Sigmoid colon (tissue), 7 donors: Measurements from ENCODE around the gene EIF4G3. TPM values are rescaled to one million over a fixed set of nuclear protein-coding genes. Genes with fewer than 3 reads are reported as not detected.

ENCODE experiments used
- DNase-seq: peaks from one replicate; pipeline ENCODE4 v3.0.0-alpha.2; 2019
- H3K27ac ChIP-seq, 4 donors: fragments of 200-600 bp; sonication (generic); one replicate each; pipeline ENCODE4 v1.5.1; 2016 to 2019; ENCODE audit warnings: mild to moderate bottlenecking in 1 of 4
- H3K27me3 ChIP-seq, 3 donors: fragments of 200-600 bp; sonication (generic); one replicate each; pipeline ENCODE4 v1.5.1; 2019; ENCODE audit warnings: mild to moderate bottlenecking in 1 of 3
- H3K36me3 ChIP-seq, 4 donors: fragments of 200-600 bp; sonication (generic); one replicate each; pipeline ENCODE4 v1.5.1; 2016 to 2019
- H3K4me1 ChIP-seq, 4 donors: fragments of 200-600 bp; sonication (generic); one replicate each; pipeline ENCODE4 v1.5.1; 2017 to 2019
- H3K4me3 ChIP-seq, 4 donors: fragments of 200-600 bp; sonication (generic); one replicate each; pipeline ENCODE4 v1.5.1; 2017 to 2019; ENCODE audit warnings: mild to moderate bottlenecking in 2 of 4, moderate library complexity in 1 of 4
- H3K9me3 ChIP-seq, 4 donors: fragments of 200-600 bp in 3 of 4; sonication (generic) in 3 of 4; one replicate each; pipeline versions ENCODE4 v1.5.1 to v1.6.1; 2013 to 2019
- EP300 ChIP-seq, 4 donors: sonication (generic); formaldehyde crosslinking; IDR thresholded peaks; one replicate each; pipeline ENCODE4 v1.6.1; 2017; ENCODE audit warnings: antibody characterized with exemption in 4 of 4
- POLR2A ChIP-seq, 2 donors: fragments of 450-650 bp; IDR thresholded peaks; one replicate each; pipeline ENCODE4 v1.6.1; 2016; ENCODE audit warnings: antibody characterized with exemption in 2 of 2, mild to moderate bottlenecking in 2 of 2, moderate library complexity in 2 of 2
- POLR2AphosphoS5 ChIP-seq, 4 donors: sonication (generic); formaldehyde crosslinking; IDR thresholded peaks; one replicate each; pipeline ENCODE4 v1.6.1; 2017; ENCODE audit warnings: antibody characterized with exemption in 4 of 4
- WGBS, 2 donors: extraction: QIAGEN DNeasy Blood & Tissue Kit; methylation state at CpG; one replicate each; pipeline ENCODE4 v1.1.7; 2013; 5-methylcytosine and 5-hydroxymethylcytosine counted together
- intact Hi-C: fragments of 100-400 bp; cut with DNase I; formaldehyde crosslinking; loops from one replicate; pipeline ENCODE4 v1.15.1; 2023
- polyA plus RNA-seq, 3 donors: library from polyadenylated mRNA; stranded (reverse); fragments of 200-250 nt; gene quantifications; one replicate each; pipeline ENCODE4 v1.2.3, GENCODE V29; 2013
- total RNA-seq, 4 donors: library from RNA; depleted of rRNA; stranded (reverse); fragments of >200 nt; gene quantifications; one replicate each; pipeline ENCODE4 v1.1.0, GENCODE V29; 2016
- TF ChIP-seq, protein P1 (sequence below), 4 experiments: fragments of 450-650 bp in 3 of 4; fragments of 200-600 bp in 1 of 4; IDR thresholded peaks; one replicate each; pipeline ENCODE4 v1.5.1; 2016 to 2019; ENCODE audit warnings: antibody characterized with exemption in 4 of 4, mild to moderate bottlenecking in 3 of 4, moderate library complexity in 2 of 4
- donor health status: healthy with polysubstance abuse.
- donor health status: Bipolar disorder and iron deficiency.
- donor health status: healthy.

EIF4G3 gene
- total and polyA plus RNA-seq, 7 donors, result 13.4 to 65.9 (median 33.5) TPM

DNA sequence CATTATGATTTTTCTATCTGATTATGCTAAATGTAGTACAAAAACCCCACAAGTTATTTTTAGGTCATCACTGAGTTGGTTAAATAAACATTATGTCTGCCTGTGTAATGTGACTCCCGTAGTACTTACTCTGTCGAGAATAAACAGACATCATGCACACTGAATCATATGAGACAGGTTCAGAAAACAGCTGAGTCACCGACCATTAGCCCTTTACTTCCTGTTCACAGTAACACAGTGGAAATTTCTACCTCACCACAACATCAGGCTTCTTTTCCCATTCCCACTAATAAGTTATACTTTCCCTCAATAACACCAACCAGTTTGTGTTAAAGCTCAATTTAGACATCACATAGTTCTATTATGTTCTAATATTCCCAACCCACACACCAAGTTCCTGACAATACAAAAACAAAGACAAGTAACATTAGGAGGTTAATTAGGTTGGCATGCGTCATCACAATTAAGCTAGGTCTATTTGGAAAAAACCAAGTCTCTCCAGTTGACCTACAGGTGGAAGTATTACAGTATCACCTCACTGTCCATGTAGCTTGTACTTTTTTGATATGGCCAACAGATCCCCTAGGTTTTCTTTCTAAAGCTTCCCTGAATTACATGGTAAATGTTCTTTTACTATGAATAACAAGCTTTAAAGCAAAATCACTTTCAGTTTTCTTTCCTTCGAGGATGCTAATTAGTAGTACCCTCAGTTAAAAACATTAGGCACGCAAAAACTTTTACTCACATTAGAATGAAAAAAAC lies 154.2 kb downstream of the EIF4G3 start:
- Histone ChIP-seq H3K27me3 (no peaks in the 10 kb centered on the region), H3K36me3 (no peaks in the 10 kb centered on the region), H3K4me3 (peak overlapping the region in 3 of 4 donors; percentile 6 to 22 (median 16)), H3K4me1 (peaks cover 0 to 47% (median 37%) of the 10 kb centered on the region in 4 donors), H3K9me3 (no peaks in the 10 kb centered on the region), H3K27ac (peak overlapping the region; percentile 81 to 91 (median 86))
- peak; percentile 84 for DNase-seq
- TF ChIP-seq POLR2A (IDR thresholded peaks at IDR 0.05), result no peak
- TF ChIP-seq POLR2AphosphoS5 (IDR thresholded peaks at IDR 0.05), result peak; percentile 90 to 97 (median 94)
- TF ChIP-seq, protein P1, sequence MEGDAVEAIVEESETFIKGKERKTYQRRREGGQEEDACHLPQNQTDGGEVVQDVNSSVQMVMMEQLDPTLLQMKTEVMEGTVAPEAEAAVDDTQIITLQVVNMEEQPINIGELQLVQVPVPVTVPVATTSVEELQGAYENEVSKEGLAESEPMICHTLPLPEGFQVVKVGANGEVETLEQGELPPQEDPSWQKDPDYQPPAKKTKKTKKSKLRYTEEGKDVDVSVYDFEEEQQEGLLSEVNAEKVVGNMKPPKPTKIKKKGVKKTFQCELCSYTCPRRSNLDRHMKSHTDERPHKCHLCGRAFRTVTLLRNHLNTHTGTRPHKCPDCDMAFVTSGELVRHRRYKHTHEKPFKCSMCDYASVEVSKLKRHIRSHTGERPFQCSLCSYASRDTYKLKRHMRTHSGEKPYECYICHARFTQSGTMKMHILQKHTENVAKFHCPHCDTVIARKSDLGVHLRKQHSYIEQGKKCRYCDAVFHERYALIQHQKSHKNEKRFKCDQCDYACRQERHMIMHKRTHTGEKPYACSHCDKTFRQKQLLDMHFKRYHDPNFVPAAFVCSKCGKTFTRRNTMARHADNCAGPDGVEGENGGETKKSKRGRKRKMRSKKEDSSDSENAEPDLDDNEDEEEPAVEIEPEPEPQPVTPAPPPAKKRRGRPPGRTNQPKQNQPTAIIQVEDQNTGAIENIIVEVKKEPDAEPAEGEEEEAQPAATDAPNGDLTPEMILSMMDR (IDR thresholded peaks at IDR 0.05), result no peak
- peak; percentile 85 to 92 (median 91) for TF ChIP-seq EP300 (IDR thresholded peaks at IDR 0.05)
- intact Hi-C loops, result loop anchor here (10.0 kb wide), 2 partner anchors 152 to 322 kb away; partner anchors contain the start of gene EIF4G3
- 20 to 34% methylated on average over 6 of the region's 6 CpGs for WGBS, 2 donors

DNA sequence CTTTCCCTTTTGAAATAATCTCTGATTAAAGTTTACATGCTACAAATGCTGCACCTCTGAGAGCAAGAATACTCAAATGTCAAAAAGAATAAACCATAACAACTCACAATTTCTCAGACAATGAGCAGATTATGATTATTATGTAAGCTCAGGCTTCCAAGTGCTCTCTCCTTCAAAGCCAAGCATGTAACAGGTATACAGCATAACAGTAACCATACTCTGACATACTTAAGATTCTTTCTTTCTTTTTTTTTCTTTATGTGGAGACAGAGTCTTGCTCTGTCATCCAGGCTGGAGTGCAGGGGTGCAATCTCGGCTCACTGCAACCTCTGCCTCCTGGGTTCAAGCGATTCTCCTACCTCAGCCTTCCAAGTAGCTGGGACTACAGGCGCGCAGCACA lies 155.4 kb downstream of the EIF4G3 start:
- intact Hi-C loops, result loop anchor here (10.0 kb wide), 2 partner anchors 153 to 323 kb away; partner anchors contain the start of gene EIF4G3
- peak overlapping the region; percentile 81 to 91 (median 86) for H3K27ac ChIP-seq

DNA sequence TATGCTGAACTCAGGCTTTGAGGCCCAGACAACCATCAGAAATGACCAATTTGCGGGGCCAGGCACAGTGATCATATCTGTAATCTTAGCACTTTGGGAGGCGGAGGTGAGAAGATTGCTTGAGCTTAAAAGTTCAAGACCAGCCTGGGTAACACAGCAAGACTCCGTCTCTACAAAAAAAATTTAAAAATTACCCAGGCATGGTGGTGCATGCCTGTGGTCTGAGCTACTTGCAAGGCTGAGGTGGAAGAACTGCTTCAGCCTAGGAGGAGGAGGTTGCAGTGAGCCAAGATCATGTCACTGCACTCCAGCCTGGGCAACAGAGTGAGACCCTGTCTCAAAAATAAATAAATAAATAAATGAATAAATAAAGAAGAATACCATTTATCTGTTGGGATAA lies 156.5 kb downstream of the EIF4G3 start:
- H3K9me3 ChIP-seq, result no peaks in the 10 kb centered on the region
- H3K27ac ChIP-seq, result peak overlapping the region in 1 of 4 donors; percentile 90
- WGBS, 2 donors, result 95 to 98% methylated on average over 3 of the region's 3 CpGs
- H3K27me3 ChIP-seq, result no peaks in the 10 kb centered on the region
- no peaks in the 10 kb centered on the region for H3K36me3 ChIP-seq
- intact Hi-C loops, result loop anchor here (10.0 kb wide), 2 partner anchors 155 to 325 kb away; partner anchors contain the start of gene EIF4G3
- no peak overlapping the region for H3K4me3 ChIP-seq
- H3K4me1 ChIP-seq, result peaks cover 0 to 44% (median 35%) of the 10 kb centered on the region in 4 donors
- no peak for DNase-seq
- no peak for TF ChIP-seq EP300 (IDR thresholded peaks at IDR 0.05)
- no peak for TF ChIP-seq POLR2AphosphoS5 (IDR thresholded peaks at IDR 0.05)
- TF ChIP-seq POLR2A (IDR thresholded peaks at IDR 0.05), result no peak
- TF ChIP-seq, protein P1 (IDR thresholded peaks at IDR 0.05), result no peak

More for the DNA sequence above, 155.4 kb downstream of the EIF4G3 start:
- no peak for DNase-seq
- no peaks in the 10 kb centered on the region for H3K36me3 ChIP-seq
- no peak overlapping the region for H3K4me3 ChIP-seq
- no peaks in the 10 kb centered on the region for H3K9me3 ChIP-seq
- TF ChIP-seq POLR2AphosphoS5 (IDR thresholded peaks at IDR 0.05), result peak in 1 of 4 donors; percentile 7
- TF ChIP-seq, protein P1 (IDR thresholded peaks at IDR 0.05), result no peak
- H3K4me1 ChIP-seq, result peaks cover 0 to 47% (median 37%) of the 10 kb centered on the region in 4 donors
- H3K27me3 ChIP-seq, result no peaks in the 10 kb centered on the region
- 93 to 96% methylated on average over 4 of the region's 4 CpGs for WGBS, 2 donors

DNA sequence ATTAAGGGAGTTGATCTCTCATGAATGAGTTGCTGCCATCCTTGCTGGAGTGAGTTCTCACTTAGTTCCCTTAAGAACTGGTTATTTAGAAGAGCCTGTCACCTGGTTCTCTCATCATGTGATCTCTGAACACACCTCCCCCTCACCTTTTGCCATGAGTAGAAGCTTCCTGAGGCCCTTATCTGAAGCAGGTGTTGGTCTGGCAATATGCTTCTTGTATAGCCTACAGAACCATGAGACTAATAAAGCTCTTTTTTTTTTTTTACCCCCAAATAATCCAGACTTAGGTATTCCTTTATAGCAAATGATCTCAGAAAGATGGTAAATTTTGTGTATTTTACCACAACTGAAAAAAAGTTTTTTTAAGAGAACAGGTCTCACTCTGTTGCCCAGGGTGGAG lies 158.0 kb downstream of the EIF4G3 start:
- H3K9me3 ChIP-seq, result no peaks in the 10 kb centered on the region
- TF ChIP-seq POLR2AphosphoS5 (IDR thresholded peaks at IDR 0.05), result no peak
- TF ChIP-seq, protein P1 (IDR thresholded peaks at IDR 0.05), result no peak
- no peak for TF ChIP-seq EP300 (IDR thresholded peaks at IDR 0.05)
- no peak for TF ChIP-seq POLR2A (IDR thresholded peaks at IDR 0.05)
- H3K27me3 ChIP-seq, result no peaks in the 10 kb centered on the region
- H3K27ac ChIP-seq, result peak overlapping the region in 3 of 4 donors; percentile 1 to 51 (median 29)
- H3K4me1 ChIP-seq, result peaks cover 0 to 39% (median 32%) of the 10 kb centered on the region in 4 donors
- no peak for DNase-seq
- intact Hi-C loops, result no loop called here
- no peak overlapping the region for H3K4me3 ChIP-seq
- H3K36me3 ChIP-seq, result no peaks in the 10 kb centered on the region
